ENCODE measurements around the gene CAMK1D. TPM values are rescaled to one million over a fixed set of nuclear protein-coding genes. Genes with fewer than 3 reads are reported as not detected.

CAMK1D gene
- total RNA-seq, 1 donor from 2014 or later = 12.8 TPM

DNA sequence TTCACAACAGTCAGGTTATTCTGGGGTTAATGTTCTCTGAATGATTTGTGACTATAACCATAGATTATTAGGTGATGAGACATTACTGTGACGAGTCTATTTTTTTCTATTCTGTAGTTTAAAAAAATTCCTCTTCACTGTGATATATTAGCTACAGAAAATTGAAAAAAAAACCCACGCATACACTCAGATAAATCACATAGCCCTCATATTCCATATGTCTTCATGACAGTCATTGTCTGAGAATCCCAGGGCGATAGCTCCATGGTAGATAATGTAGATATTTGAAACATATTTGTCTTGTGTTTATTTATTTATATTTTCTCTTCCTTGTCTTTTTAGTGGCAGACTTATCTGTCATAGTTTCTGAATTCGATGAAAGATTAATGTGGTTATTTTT is 110.0 kb downstream of the CAMK1D start:
- H3K27ac ChIP-seq = no peak overlapping the region
- H3K4me1 ChIP-seq = peaks cover 11% of the 10 kb centered on the region
- H3K36me3 ChIP-seq = no peaks in the 10 kb centered on the region
- H3K4me3 ChIP-seq = no peak overlapping the region
- DNase-seq (ENCODE audit: extremely low spot score in 2 of 2) = no peak
- intact Hi-C loops (cut with DNase I) = no loop called here
- no peak for TF ChIP-seq POLR2A (IDR thresholded peaks at IDR 0.05)
- TF ChIP-seq, protein P1, sequence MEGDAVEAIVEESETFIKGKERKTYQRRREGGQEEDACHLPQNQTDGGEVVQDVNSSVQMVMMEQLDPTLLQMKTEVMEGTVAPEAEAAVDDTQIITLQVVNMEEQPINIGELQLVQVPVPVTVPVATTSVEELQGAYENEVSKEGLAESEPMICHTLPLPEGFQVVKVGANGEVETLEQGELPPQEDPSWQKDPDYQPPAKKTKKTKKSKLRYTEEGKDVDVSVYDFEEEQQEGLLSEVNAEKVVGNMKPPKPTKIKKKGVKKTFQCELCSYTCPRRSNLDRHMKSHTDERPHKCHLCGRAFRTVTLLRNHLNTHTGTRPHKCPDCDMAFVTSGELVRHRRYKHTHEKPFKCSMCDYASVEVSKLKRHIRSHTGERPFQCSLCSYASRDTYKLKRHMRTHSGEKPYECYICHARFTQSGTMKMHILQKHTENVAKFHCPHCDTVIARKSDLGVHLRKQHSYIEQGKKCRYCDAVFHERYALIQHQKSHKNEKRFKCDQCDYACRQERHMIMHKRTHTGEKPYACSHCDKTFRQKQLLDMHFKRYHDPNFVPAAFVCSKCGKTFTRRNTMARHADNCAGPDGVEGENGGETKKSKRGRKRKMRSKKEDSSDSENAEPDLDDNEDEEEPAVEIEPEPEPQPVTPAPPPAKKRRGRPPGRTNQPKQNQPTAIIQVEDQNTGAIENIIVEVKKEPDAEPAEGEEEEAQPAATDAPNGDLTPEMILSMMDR (IDR thresholded peaks at IDR 0.05) = no peak
- no peak for TF ChIP-seq POLR2AphosphoS5 (IDR thresholded peaks at IDR 0.05; ENCODE audit: insufficient read depth in 1 of 2, low read depth in 1 of 2)
- H3K27me3 ChIP-seq = no peaks in the 10 kb centered on the region
- H3K9me3 ChIP-seq = no peaks in the 10 kb centered on the region

DNA sequence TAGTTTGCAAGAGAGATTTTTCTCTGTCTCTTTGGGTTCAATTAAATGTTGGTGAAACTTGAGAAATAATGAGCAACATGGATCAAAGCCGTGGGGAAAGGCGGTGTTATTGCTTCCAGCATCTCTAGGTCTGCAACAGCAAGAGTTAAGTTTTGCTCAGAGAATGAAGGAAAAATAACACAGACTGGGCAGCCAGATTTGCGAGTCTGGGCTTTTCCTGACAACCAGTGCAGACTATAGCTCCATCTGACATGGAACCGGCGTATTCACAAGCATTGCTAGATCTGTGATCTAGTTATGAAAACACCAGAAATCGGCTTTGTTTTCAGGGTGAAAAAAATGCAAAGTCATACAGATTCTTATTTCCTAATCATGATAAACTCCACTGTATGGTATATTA is 110.4 kb downstream of the CAMK1D start:
- Histone ChIP-seq H3K9me3 (no peaks in the 10 kb centered on the region), H3K27me3 (no peaks in the 10 kb centered on the region), H3K27ac (no peak overlapping the region), H3K4me1 (peaks cover 11% of the 10 kb centered on the region), H3K4me3 (no peak overlapping the region), H3K36me3 (no peaks in the 10 kb centered on the region)
- TF ChIP-seq, protein P1 (IDR thresholded peaks at IDR 0.05) = no peak
- no peak for DNase-seq (ENCODE audit: extremely low spot score in 2 of 2)
- intact Hi-C loops (cut with DNase I) = no loop called here

DNA sequence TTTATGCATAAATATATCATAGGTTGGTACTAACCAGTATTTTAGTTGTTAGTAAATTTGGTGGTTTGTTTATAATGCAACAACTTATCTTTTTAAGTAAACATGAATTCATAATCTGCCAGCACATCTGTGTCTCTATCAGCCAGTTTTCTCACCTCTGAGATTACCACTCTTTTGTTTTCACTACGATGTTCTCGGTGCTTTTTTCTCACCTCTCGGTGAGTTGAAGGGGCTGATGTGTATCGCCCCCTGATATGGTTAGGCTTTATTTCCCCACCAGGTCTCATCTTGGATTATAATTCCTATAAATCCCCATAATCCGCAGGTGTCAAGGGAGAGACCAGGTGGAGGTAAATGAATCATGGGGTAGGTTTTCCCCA is 114.1 kb downstream of the CAMK1D start:
- Histone ChIP-seq H3K9me3 (no peaks in the 10 kb centered on the region), H3K36me3 (no peaks in the 10 kb centered on the region), H3K27me3 (no peaks in the 10 kb centered on the region), H3K4me1 (no peaks in the 10 kb centered on the region), H3K27ac (no peak overlapping the region), H3K4me3 (no peak overlapping the region)
- TF ChIP-seq, protein P1 (IDR thresholded peaks at IDR 0.05) = no peak
- TF ChIP-seq POLR2AphosphoS5 (IDR thresholded peaks at IDR 0.05; ENCODE audit: insufficient read depth in 1 of 2, low read depth in 1 of 2) (no peak), POLR2A (IDR thresholded peaks at IDR 0.05) (no peak)
- intact Hi-C loops (cut with DNase I) = no loop called here
- DNase-seq (ENCODE audit: extremely low spot score in 2 of 2) = no peak

DNA sequence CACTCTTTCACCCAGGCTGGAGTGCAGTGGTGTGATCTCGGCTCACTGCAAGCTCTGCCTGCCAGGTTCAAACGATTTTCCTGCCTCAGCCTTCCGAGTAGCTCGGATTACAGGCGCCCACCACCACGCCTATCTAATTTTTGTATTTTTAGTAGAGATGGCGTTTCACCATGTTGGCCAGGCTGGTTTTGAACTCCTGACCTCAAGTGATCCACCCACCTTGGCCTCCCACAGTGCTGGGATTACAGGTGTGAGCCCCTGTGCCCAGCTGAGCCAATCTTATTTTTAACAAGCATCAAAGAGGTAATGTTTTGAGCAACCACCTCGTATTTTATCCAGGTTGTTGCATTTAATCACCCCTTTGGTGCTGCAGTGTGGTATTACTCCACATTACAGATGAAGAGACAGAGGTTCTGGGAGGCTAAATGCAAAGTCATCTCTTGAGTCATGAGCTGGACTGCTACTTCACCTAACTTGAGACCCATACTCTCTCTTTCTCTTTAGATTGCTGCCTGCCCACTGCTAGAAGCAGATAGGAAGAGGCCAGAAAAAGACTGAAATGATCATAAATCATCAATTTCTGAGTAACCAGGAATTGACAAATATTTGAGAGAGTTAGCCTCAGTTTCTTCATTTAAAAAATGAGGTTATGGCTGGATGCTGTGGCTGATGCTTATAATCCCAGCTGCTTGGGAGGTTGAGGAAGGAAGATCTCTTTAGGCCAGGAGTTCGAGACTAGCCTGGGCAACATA is 116.2 kb downstream of the CAMK1D start:
- TF ChIP-seq POLR2AphosphoS5 (IDR thresholded peaks at IDR 0.05; ENCODE audit: insufficient read depth in 1 of 2, low read depth in 1 of 2) = no peak
- TF ChIP-seq, protein P1 (IDR thresholded peaks at IDR 0.05) = no peak
- H3K27me3 ChIP-seq = no peaks in the 10 kb centered on the region
- intact Hi-C loops (cut with DNase I) = no loop called here
- no peaks in the 10 kb centered on the region for H3K4me1 ChIP-seq
- H3K27ac ChIP-seq = no peak overlapping the region
- H3K9me3 ChIP-seq = no peaks in the 10 kb centered on the region
- no peak for DNase-seq (ENCODE audit: extremely low spot score in 2 of 2)
- H3K36me3 ChIP-seq = no peaks in the 10 kb centered on the region
- H3K4me3 ChIP-seq = no peak overlapping the region

DNA sequence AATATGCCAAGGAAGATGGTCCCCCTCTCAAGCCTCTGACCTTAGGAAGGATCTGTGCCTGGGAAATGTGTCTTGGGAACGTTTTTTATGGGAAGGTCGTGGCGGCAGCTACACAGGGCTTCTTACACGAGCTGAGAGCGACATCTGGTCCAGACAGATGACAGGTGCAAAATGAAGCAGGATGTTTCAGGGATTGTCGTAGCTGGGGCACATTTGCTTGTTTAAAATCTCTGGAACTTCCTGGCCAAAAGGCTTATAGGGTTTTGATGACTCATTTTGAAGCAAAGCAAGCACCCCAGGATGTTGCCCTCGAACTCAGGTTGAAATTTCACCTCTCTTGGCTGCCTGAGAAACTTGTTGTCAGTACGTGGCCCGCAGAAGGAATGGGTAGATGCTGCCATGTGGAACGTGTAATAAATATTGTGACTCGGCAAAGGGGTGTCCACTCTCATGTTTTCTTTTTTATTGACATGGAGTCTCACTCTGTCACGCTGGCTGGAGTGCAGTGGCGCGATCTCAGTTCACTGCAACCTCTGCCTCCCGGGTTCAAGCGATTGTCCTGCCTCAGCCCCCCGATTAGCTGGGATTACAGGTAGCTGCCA is 117.5 kb downstream of the CAMK1D start:
- no peaks in the 10 kb centered on the region for H3K9me3 ChIP-seq
- no peak for DNase-seq (ENCODE audit: extremely low spot score in 2 of 2)
- H3K27ac ChIP-seq = no peak overlapping the region
- TF ChIP-seq, protein P1 (IDR thresholded peaks at IDR 0.05) = no peak
- TF ChIP-seq POLR2AphosphoS5 (IDR thresholded peaks at IDR 0.05; ENCODE audit: insufficient read depth in 1 of 2, low read depth in 1 of 2) (no peak), POLR2A (IDR thresholded peaks at IDR 0.05) (no peak)
- intact Hi-C loops (cut with DNase I) = no loop called here
- H3K36me3 ChIP-seq = no peaks in the 10 kb centered on the region
- no peak overlapping the region for H3K4me3 ChIP-seq
- no peaks in the 10 kb centered on the region for H3K4me1 ChIP-seq
- no peaks in the 10 kb centered on the region for H3K27me3 ChIP-seq
